Ovary (tissue), 9 donors: ENCODE measurements around the gene TBC1D5. TPM values are rescaled to one million over a fixed set of nuclear protein-coding genes. Genes with fewer than 3 reads are reported as not detected.

Experiments
- DNase-seq, 5 donors: peaks; one replicate each; pipeline ENCODE4 v3.0.0-alpha.2; 2019 to 2020
- H3K27ac ChIP-seq, 2 donors: fragments of 200-600 bp; one replicate each; pipeline versions ENCODE4 v1.5.1 to v1.8.0; 2019 to 2022
- H3K27me3 ChIP-seq: fragments of 200-600 bp; one replicate; pipeline ENCODE4 v1.8.0; 2022
- H3K36me3 ChIP-seq: fragments of 200-600 bp; sonication (generic); one replicate; pipeline ENCODE4 v1.5.1; 2019
- H3K4me1 ChIP-seq: one replicate; pipeline ENCODE4 v1.8.1; 2013; ENCODE audit warnings: mild to moderate bottlenecking, moderate library complexity; ENCODE audit not compliant: insufficient read depth
- H3K4me3 ChIP-seq: fragments of 200-600 bp; sonication (generic); one replicate; pipeline ENCODE4 v1.5.1; 2017
- H3K9me3 ChIP-seq, 2 donors: fragments of 200-600 bp in 1 of 2; sonication (generic) in 1 of 2; one replicate each; pipeline versions ENCODE4 v1.5.1 to v1.8.1; 2013 to 2019; ENCODE audit warnings: mild to moderate bottlenecking in 1 of 2, moderate library complexity in 1 of 2
- CTCF ChIP-seq, 3 donors: fragments of 450-650 bp in 2 of 3; fragments of 200-600 bp in 1 of 3; IDR thresholded peaks; one replicate each; pipeline versions ENCODE4 v1.5.1 to v1.8.0; 2016 to 2022; ENCODE audit warnings: antibody characterized with exemption in 3 of 3, mild to moderate bottlenecking in 1 of 3
- EP300 ChIP-seq: sonication (generic); formaldehyde crosslinking; IDR thresholded peaks from one replicate; pipeline ENCODE4 v1.6.1; 2017; ENCODE audit warnings: antibody characterized with exemption
- POLR2A ChIP-seq: fragments of 450-650 bp; IDR thresholded peaks from one replicate; pipeline ENCODE4 v1.6.1; 2017; ENCODE audit warnings: antibody characterized with exemption, mild to moderate bottlenecking, moderate library complexity
- WGBS, 3 donors: extraction: QIAGEN DNeasy Blood & Tissue Kit in 1 of 3; methylation state at CpG; one replicate each; pipeline versions ENCODE4 v1.1.5 to v1.1.7; 2013 to 2017; 5-methylcytosine and 5-hydroxymethylcytosine counted together
- intact Hi-C, 4 donors: fragments of 100-400 bp; cut with DNase I; formaldehyde crosslinking; loops; one replicate each; pipeline versions ENCODE4 v1.11.0 to v1.15.1; 2022 to 2023
- polyA plus RNA-seq, 2 donors: library from polyadenylated mRNA; stranded (reverse); fragments of 200-250 nt in 1 of 2; fragments of 350-450 nt in 1 of 2; fragmentation: Illumina TruSeq in 1 of 2; extraction: RNeasy Lipid Tissue Mini Kit (QIAGEN cat#74804) in 1 of 2; gene quantifications; one replicate each; pipeline ENCODE4 v1.2.3, GENCODE V29; 2013 to 2014
- total RNA-seq, 7 donors: library from RNA; depleted of rRNA in 2 of 7; stranded (reverse); fragments of >200 nt in 2 of 7; fragmentation: NEBNext Ultra II Directional in 3 of 7; extraction: Animal tissue kit (Norgen Biotek cat#: 25700) in 3 of 7; gene quantifications; one replicate each; pipeline versions ENCODE4 v1.1.0 to v1.2.4, GENCODE V29; 2016 to 2023
- donor health status: DM: no; HTN: no; CAD: no; lungs with moderate emphysema.
- donor health status: DM: no; HTN: no; CAD: no.
- donor health status: Bipolar disorder and iron deficiency.
- donor health status: DM: yes; HTN: yes; CAD: no.
- donor health status: DM: no; HTN: no; CAD: no.
- donor health status: DM: yes; HTN: yes; CAD: no.

Gene TBC1D5
- total and polyA plus RNA-seq, 9 donors, result 20.7 to 73.5 (median 61.0) TPM

DNA sequence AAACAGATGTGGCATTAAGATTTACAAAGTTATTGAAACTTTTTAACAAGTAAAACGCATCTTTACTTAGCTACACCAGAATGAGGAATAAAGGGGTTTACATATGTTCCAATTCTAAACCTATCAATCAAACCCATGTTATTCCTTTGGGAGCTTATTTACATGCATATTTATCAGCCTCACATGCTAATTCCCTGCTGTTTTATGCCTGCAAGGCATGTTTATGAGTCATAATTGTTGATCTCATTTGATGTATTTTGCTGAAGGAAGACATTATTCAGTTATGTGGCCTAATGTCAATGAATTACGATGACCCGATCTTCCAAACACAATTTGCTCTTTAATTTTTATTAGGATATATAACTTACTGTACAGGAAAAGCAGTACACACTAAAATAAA is 272.9 kb downstream of the TBC1D5 start:
- no peak overlapping the region for H3K4me3 ChIP-seq
- intact Hi-C loops, result no loop called here
- H3K27me3 ChIP-seq, result no peaks in the 10 kb centered on the region
- TF ChIP-seq CTCF (IDR thresholded peaks at IDR 0.05), result no peak
- no peak for TF ChIP-seq POLR2A
- TF ChIP-seq EP300, result no peak
- 87 to 98% (median 90%) methylated on average over 3 of the region's 3 CpGs for WGBS, 3 donors
- no peak for DNase-seq
- H3K4me1 ChIP-seq, result no peaks in the 10 kb centered on the region
- H3K27ac ChIP-seq, result no peak overlapping the region
- H3K36me3 ChIP-seq, result no peaks in the 10 kb centered on the region
- no peaks in the 10 kb centered on the region for H3K9me3 ChIP-seq

GRCh38 chr3:17466028-17466427 is 276.4 kb downstream of the TBC1D5 start:
- Histone ChIP-seq H3K4me3 (no peak overlapping the region), H3K9me3 (no peaks in the 10 kb centered on the region), H3K36me3 (no peaks in the 10 kb centered on the region), H3K4me1 (no peaks in the 10 kb centered on the region), H3K27me3 (no peaks in the 10 kb centered on the region), H3K27ac (no peak overlapping the region)
- DNase-seq, result no peak
- TF ChIP-seq POLR2A (no peak), EP300 (no peak), CTCF (IDR thresholded peaks at IDR 0.05) (no peak)
- 96 to 99% (median 99%) methylated on average over 4 of the region's 4 CpGs for WGBS, 3 donors
- intact Hi-C loops, result no loop called here

- Histone ChIP-seq H3K27ac (no peak overlapping the region), H3K4me3 (no peak overlapping the region), H3K27me3 (no peaks in the 10 kb centered on the region), H3K36me3 (no peaks in the 10 kb centered on the region), H3K4me1 (no peaks in the 10 kb centered on the region), H3K9me3 (no peaks in the 10 kb centered on the region)
- TF ChIP-seq POLR2A, result no peak
- no peak for TF ChIP-seq EP300
- no peak for TF ChIP-seq CTCF (IDR thresholded peaks at IDR 0.05)
- intact Hi-C loops, result no loop called here
- DNase-seq, result no peak
- whole genome bisulfite sequencing, 3 donors, result 54 to 57% (median 56%) methylated on average over 3 of the region's 3 CpGs
These were observed 282.9 kb downstream of the TBC1D5 start for GRCh38 chr3:17459470-17459993.

GRCh38 chr3:17456650-17457049 is 285.8 kb downstream of the TBC1D5 start:
- intact Hi-C loops, result no loop called here
- no peak overlapping the region for H3K27ac ChIP-seq
- H3K27me3 ChIP-seq, result no peaks in the 10 kb centered on the region
- H3K9me3 ChIP-seq, result no peaks in the 10 kb centered on the region
- H3K4me3 ChIP-seq, result no peak overlapping the region
- DNase-seq, result no peak
- no peak for TF ChIP-seq CTCF (IDR thresholded peaks at IDR 0.05)
- no peak for TF ChIP-seq EP300
- TF ChIP-seq POLR2A, result no peak
- WGBS, 3 donors, result 94 to 96% (median 96%) methylated on average over 1 of the region's 1 CpG
- no peaks in the 10 kb centered on the region for H3K4me1 ChIP-seq
- H3K36me3 ChIP-seq, result no peaks in the 10 kb centered on the region
